Activated gamma-delta T cell treated with anti-CD3 and anti-CD28 coated beads, Interleukin-2, amount 50 U/mL, for 16 hours (primary cell): ENCODE measurements around the gene PPT2.
"Not testable (repeated sequence)": the region's sequence is repeated elsewhere in the genome, so short reads cannot be mapped to it uniquely, and the experiment has no call there.

Experiments
- DNase-seq: peaks from one replicate; pipeline ENCODE4 v3.0.0-alpha.2; 2020; ENCODE audit warnings: low read depth

Gene PPT2

GRCh38 chr6:32210191-32210601 lies 56.3 kb downstream of the PPT2 start:
- no peak for DNase-seq

DNA sequence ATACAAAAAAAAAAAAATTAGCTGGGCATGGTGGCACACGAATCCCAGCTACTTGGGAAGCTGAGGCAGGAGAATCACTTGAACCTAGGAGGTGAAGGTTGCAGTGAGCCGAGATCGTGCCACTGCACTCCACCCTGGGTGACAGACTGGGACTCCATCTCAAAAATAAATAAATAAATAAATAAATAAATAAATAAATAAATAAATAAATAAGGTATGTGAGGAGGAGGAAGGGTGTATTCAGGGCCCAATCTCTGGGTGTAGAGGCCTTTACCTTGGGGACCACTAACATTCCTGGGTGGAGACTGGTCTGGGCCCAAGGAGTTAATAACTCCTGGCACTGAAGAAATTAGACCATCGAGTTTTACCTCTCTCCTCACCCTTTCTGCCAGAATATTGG lies 57.5 kb downstream of the PPT2 start:
- DNase-seq: not testable (repeated sequence)

DNA sequence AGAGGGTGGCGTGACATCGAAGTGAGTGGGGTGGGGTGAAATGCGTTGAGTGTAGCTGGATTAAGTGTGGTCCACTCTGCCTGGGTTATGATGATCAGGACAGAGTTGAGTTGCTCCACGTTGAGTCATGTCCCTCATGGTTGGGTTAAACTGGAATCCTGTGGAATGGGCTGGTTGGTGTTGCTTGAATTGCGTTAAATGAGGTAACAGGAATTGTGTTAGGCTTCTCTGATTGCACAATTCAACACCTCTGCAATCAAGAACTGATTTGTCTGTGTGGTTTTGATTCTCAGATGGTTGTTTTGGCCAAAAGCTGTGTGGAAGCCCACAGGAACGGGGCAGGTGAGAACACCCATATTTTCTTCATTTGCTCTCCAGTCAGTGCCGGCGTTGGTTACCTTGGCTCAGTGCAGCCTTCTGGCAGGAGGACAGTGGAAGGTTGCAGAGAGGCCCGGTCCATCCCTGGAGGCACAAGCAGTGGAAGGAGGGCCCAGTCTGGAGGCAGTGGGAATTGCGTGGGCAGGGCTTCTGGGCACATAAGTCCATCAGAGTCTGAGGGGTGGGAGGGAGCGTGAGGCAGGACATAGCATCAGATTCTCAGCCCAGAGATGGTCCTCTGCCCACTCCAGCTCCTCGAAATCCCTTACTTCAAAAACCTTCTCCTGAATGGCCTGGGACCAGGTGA lies 58.3 kb downstream of the PPT2 start:
- no peak for DNase-seq
